Measurements from ENCODE around the gene IFNGR1.

GRCh38 chr6:137266309-137266586 lies 47.1 kb upstream of the IFNGR1 start:
- TF ChIP-seq RAD51 (IDR thresholded peaks at IDR 0.05; ENCODE audit: borderline replicate concordance) (no peak), ZKSCAN1 (IDR thresholded peaks at IDR 0.05; ENCODE audit: low read length) (no peak), MAFF (IDR thresholded peaks at IDR 0.05; ENCODE audit: low read depth, low read length) (no peak), ZNF3 (CRISPR knock-in tag; IDR thresholded peaks at IDR 0.05) (no peak)

All from HepG2 (cell line).